Ishikawa (cell line): ENCODE measurements around the gene ARHGEF28.

Experiments used
- CEBPB ChIP-seq: IDR thresholded peaks from 2 replicates; pipeline ENCODE4 v1.6.1; 2012
- CREB1 ChIP-seq: IDR thresholded peaks from 2 replicates; pipeline ENCODE4 v1.6.1; 2012; ENCODE audit warnings: low read depth
- EGR1 ChIP-seq: IDR thresholded peaks from 2 replicates; pipeline ENCODE4 v1.6.1; 2012
- EP300 ChIP-seq: IDR thresholded peaks from 2 replicates; pipeline ENCODE4 v1.6.1; 2012; ENCODE audit warnings: borderline replicate concordance
- FOXM1 ChIP-seq: IDR thresholded peaks from 2 replicates; pipeline ENCODE4 v1.6.1; 2012; ENCODE audit warnings: low read depth, borderline replicate concordance
- NFIC ChIP-seq: IDR thresholded peaks from 2 replicates; pipeline ENCODE4 v1.6.1; 2012
- RAD21 ChIP-seq: IDR thresholded peaks from 2 replicates; pipeline ENCODE4 v1.6.1; 2012; ENCODE audit warnings: low read depth
- REST ChIP-seq: IDR thresholded peaks from 2 replicates; pipeline ENCODE4 v1.6.1; 2012; ENCODE audit warnings: low read depth, mild to moderate bottlenecking
- TAF1 ChIP-seq: IDR thresholded peaks from 2 replicates; pipeline ENCODE4 v1.6.1; 2012; ENCODE audit warnings: low read depth, mild to moderate bottlenecking
- TCF12 ChIP-seq: IDR thresholded peaks from 2 replicates; pipeline ENCODE4 v1.6.1; 2012; ENCODE audit warnings: low read depth
- TEAD4 ChIP-seq: IDR thresholded peaks from 2 replicates; pipeline ENCODE4 v1.6.1; 2012
- USF1 ChIP-seq: IDR thresholded peaks from 2 replicates; pipeline ENCODE4 v1.6.1; 2012
- YY1 ChIP-seq: IDR thresholded peaks from 2 replicates; pipeline ENCODE4 v1.6.1; 2012; ENCODE audit warnings: low read depth
- ZBTB7A ChIP-seq: IDR thresholded peaks from 2 replicates; pipeline ENCODE4 v1.6.1; 2012; ENCODE audit warnings: low read depth
- TF ChIP-seq, protein P1 (sequence below): IDR thresholded peaks from 2 replicates; pipeline ENCODE4 v1.6.1; 2012

Gene ARHGEF28

GRCh38 chr5:73735032-73735734 lies 109.2 kb downstream of the ARHGEF28 start:
- TF ChIP-seq REST: no peak
- no peak for TF ChIP-seq USF1
- no peak for TF ChIP-seq EP300
- TF ChIP-seq TEAD4: no peak
- no peak for TF ChIP-seq YY1
- TF ChIP-seq TCF12: no peak
- no peak for TF ChIP-seq EGR1
- no peak for TF ChIP-seq NFIC
- TF ChIP-seq TAF1: no peak
- TF ChIP-seq FOXM1: no peak
- TF ChIP-seq, protein P1, sequence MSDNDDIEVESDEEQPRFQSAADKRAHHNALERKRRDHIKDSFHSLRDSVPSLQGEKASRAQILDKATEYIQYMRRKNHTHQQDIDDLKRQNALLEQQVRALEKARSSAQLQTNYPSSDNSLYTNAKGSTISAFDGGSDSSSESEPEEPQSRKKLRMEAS: no peak
- TF ChIP-seq CEBPB: no peak
- no peak for TF ChIP-seq CREB1
- TF ChIP-seq RAD21: no peak
- no peak for TF ChIP-seq ZBTB7A

DNA sequence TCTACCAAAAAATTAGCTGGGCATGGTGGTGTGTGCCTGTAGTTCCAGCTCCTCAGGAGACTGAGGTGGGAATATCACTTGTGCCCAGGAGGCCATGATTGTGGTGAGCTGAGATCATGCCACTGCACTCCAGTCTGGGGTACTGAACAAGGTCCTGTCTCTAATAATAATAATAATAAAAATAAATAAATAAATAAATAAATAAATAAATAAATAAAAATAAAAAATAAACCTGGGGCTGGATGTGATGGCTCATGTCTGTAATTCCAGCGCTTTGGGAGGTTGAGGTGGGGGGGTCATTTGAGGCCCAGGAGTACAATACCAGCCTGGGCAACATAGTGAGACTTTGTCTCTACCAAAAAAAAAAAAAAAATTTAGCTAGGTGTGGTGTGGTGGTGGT lies 113.7 kb downstream of the ARHGEF28 start:
- no peak for TF ChIP-seq CEBPB
- no peak for TF ChIP-seq USF1
- TF ChIP-seq, protein P1: no peak
- no peak for TF ChIP-seq TCF12
- TF ChIP-seq TEAD4: no peak
- TF ChIP-seq TAF1: no peak
- TF ChIP-seq RAD21: no peak
- no peak for TF ChIP-seq EP300
- TF ChIP-seq ZBTB7A: no peak
- TF ChIP-seq CREB1: no peak
- TF ChIP-seq EGR1: no peak

DNA sequence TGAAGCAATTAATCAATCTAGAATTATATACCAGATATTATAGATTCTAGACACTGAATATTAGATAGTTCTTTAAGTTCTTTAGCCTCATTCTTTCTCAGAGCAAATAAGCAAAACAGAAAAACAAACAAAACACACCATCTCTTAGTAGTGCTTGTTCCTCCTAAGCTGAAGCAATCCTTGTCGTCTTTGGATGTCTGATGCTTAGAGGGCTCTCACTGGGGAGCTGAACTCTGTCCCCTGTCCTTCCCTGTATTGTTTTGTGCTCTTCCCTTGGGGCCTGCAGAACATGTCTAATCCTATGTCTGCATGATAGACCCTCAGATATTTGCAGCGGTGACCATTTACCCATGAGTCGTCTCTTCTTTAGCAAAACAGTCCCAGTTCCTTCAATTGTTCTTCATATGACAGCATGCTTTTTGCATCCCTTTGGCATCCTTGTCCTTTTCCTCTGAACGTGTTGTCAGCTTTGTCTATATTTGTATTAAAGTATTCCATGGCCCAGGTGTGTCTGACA lies 114.3 kb downstream of the ARHGEF28 start:
- TF ChIP-seq USF1: no peak
- no peak for TF ChIP-seq CEBPB
- TF ChIP-seq TAF1: no peak
- TF ChIP-seq, protein P1: no peak
- no peak for TF ChIP-seq FOXM1
- TF ChIP-seq NFIC: no peak
- no peak for TF ChIP-seq TEAD4
- no peak for TF ChIP-seq EGR1
- no peak for TF ChIP-seq RAD21
- no peak for TF ChIP-seq REST
- no peak for TF ChIP-seq YY1
- TF ChIP-seq TCF12: no peak
- no peak for TF ChIP-seq EP300
- TF ChIP-seq ZBTB7A: no peak
- TF ChIP-seq CREB1: no peak

- TF ChIP-seq CEBPB (no peak), EGR1 (no peak), TAF1 (no peak), EP300 (no peak), CREB1 (no peak), TCF12 (no peak), TEAD4 (no peak), USF1 (no peak), RAD21 (no peak), ZBTB7A (no peak), YY1 (no peak), REST (no peak), FOXM1 (no peak), NFIC (no peak)
- TF ChIP-seq, protein P1: no peak
These were observed 117.2 kb downstream of the ARHGEF28 start for GRCh38 chr5:73743161-73743560.
